ENCODE data around the gene CYS1.
"Not testable (repeated sequence)": the region's sequence is repeated elsewhere in the genome, so short reads cannot be mapped to it uniquely, and the experiment has no call there.

Gene CYS1

GRCh38 chr2:10046931-10047330 is 33.3 kb downstream of the CYS1 start:
- DNase-seq (ENCODE audit: low spot score), result no peak

GRCh38 chr2:10045561-10046355 is 34.5 kb downstream of the CYS1 start:
- DNase-seq (ENCODE audit: low spot score), result no peak

- peak; percentile 84 for DNase-seq (ENCODE audit: low spot score)
Measured at GRCh38 chr2:10043906-10044601, 36.2 kb downstream of the CYS1 start.

- peak; percentile 93 for DNase-seq (ENCODE audit: low spot score)
Measured at GRCh38 chr2:10043256-10043905, 36.8 kb downstream of the CYS1 start, which contains the start of gene KLF11. KLF11 (plus strand) TSS chr2:10043550; CDS start chr2:10043717, 167 bp downstream.

GRCh38 chr2:10042301-10043161 is 37.7 kb downstream of the CYS1 start:
- no peak for DNase-seq (ENCODE audit: low spot score)

- DNase-seq (ENCODE audit: low spot score), result no peak
Measured at GRCh38 chr2:10041711-10042110, 38.5 kb downstream of the CYS1 start.

GRCh38 chr2:10039658-10040410 is 40.4 kb downstream of the CYS1 start:
- DNase-seq (ENCODE audit: low spot score), result no peak

- DNase-seq (ENCODE audit: low spot score), result no peak
Measured at GRCh38 chr2:10038716-10039115, 41.5 kb downstream of the CYS1 start.

GRCh38 chr2:10038123-10038522 is 42.1 kb downstream of the CYS1 start:
- DNase-seq (ENCODE audit: low spot score), result no peak

GRCh38 chr2:10036095-10036884 is 43.9 kb downstream of the CYS1 start:
- DNase-seq (ENCODE audit: low spot score), result peak; percentile 84

- no peak for DNase-seq (ENCODE audit: low spot score)
Measured at GRCh38 chr2:10035633-10036032, 44.6 kb downstream of the CYS1 start.

GRCh38 chr2:10035053-10035422 is 45.2 kb downstream of the CYS1 start:
- DNase-seq (ENCODE audit: low spot score), result no peak

- DNase-seq (ENCODE audit: low spot score), result no peak
Measured at GRCh38 chr2:10034333-10035052, 45.7 kb downstream of the CYS1 start.

- peak; percentile 54 for DNase-seq (ENCODE audit: low spot score)
Measured at GRCh38 chr2:10033251-10034006, 46.8 kb downstream of the CYS1 start.

GRCh38 chr2:10032746-10033105 is 47.5 kb downstream of the CYS1 start:
- no peak for DNase-seq (ENCODE audit: low spot score)

- no peak for DNase-seq (ENCODE audit: low spot score)
Measured at GRCh38 chr2:10031886-10032745, 48.1 kb downstream of the CYS1 start.

GRCh38 chr2:10030798-10031197 is 49.4 kb downstream of the CYS1 start:
- DNase-seq (ENCODE audit: low spot score), result not testable (repeated sequence)

GRCh38 chr2:10030311-10030736 is 49.9 kb downstream of the CYS1 start:
- DNase-seq (ENCODE audit: low spot score), result peak; percentile 68
